Measurements from ENCODE around the gene ABCA1.
"Not testable (repeated sequence)": the region's sequence is repeated elsewhere in the genome, so short reads cannot be mapped to it uniquely, and the experiment has no call there.

Gene ABCA1

GRCh38 chr9:104787306-104788015 lies 140.5 kb downstream of the ABCA1 start:
- DNase-seq (ENCODE audit: low read depth): no peak

GRCh38 chr9:104786293-104786692 lies 141.7 kb downstream of the ABCA1 start:
- no peak for DNase-seq (ENCODE audit: low read depth)

- DNase-seq (ENCODE audit: low read depth): no peak
Observed at GRCh38 chr9:104784098-104784497, 143.9 kb downstream of the ABCA1 start.

- no peak for DNase-seq (ENCODE audit: low read depth)
Observed at GRCh38 chr9:104783588-104783987, 144.4 kb downstream of the ABCA1 start.

DNA sequence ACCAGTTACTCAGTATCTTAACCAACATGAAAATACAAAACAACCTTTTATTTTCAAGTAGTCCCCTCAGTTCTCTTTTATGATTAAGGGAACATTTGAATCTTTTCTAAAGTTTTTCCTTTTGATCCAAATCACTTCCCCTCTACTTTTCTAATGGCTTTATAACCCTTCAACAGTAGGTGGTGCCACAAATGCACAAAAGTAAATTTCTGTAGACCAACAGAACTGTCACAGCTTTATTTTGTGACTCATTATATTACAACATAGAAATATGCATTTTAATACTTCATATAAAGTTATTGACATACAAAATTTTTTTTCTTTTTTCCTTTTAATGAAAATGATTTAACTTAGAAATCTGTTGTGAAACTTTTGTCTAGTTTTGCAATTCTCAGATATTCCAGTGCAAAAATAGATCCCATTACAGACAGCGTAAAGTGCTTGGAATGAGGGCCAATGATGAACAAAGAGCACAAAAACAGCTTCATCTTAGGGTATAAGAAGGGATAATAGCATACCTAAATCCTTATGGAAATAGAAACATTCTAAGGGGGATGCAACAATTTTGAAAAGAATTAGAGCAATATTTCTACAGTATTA lies 147.1 kb downstream of the ABCA1 start:
- DNase-seq (ENCODE audit: low read depth): no peak

- no peak for DNase-seq (ENCODE audit: low read depth)
Observed at GRCh38 chr9:104779946-104780535, 147.9 kb downstream of the ABCA1 start.

GRCh38 chr9:104779334-104779733 lies 148.6 kb downstream of the ABCA1 start:
- no peak for DNase-seq (ENCODE audit: low read depth)

GRCh38 chr9:104778802-104779201 lies 149.2 kb downstream of the ABCA1 start:
- DNase-seq (ENCODE audit: low read depth): no peak

DNA sequence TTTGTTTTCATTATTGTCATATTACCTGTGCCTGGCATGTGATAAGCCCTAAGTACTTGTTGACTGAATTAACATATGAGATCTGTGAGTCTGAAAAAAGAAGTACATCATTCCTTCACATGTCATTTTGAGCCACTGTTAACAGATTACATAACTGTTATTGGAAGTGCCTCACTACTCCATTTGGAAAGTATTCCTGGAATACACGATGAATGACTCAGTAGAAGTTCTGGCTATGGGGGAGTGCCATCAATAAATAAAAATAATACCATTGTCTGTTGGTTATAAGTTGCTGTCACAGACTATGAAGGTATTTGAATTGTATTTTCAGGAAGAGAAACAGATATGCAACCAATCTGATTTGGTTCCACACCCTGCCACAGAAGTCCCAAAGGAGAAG lies 151.2 kb downstream of the ABCA1 start:
- no peak for DNase-seq (ENCODE audit: low read depth)

DNA sequence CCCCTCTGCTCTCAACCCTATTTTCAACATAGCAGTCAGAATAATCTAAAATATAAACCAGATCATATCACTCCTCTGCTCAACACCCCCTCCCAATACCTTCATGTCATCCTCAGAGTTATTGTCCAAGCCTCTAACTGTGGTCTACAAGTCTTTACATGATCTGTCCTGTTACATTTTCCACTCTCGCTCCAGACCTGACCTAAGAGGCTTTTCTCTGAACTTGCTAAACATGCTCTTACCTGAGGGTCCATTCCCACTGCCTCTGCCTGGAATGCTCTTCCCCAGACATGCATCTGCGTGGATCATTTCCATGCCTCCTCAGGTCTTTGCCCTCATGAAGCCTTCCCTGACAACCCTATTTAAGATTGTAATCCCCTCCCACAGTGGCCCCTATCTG lies 152.0 kb downstream of the ABCA1 start:
- no peak for DNase-seq (ENCODE audit: low read depth)

DNA sequence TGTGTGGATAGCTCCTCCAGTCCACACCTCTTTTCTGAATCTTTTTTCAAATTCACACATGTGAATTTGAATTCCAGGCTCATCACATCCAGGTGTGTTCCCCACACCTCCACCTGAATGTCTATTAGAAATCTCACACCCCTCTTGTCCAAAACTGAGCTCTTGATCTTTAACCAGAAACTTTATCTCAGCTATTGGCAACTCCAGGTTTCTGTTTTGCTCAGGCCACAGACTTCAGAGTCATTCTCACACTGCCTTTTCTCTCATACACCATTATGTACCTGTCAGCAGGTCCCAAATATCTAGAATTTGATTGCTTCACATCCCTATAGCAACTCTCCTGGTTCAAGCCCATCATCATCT lies 152.4 kb downstream of the ABCA1 start:
- no peak for DNase-seq (ENCODE audit: low read depth)

DNA sequence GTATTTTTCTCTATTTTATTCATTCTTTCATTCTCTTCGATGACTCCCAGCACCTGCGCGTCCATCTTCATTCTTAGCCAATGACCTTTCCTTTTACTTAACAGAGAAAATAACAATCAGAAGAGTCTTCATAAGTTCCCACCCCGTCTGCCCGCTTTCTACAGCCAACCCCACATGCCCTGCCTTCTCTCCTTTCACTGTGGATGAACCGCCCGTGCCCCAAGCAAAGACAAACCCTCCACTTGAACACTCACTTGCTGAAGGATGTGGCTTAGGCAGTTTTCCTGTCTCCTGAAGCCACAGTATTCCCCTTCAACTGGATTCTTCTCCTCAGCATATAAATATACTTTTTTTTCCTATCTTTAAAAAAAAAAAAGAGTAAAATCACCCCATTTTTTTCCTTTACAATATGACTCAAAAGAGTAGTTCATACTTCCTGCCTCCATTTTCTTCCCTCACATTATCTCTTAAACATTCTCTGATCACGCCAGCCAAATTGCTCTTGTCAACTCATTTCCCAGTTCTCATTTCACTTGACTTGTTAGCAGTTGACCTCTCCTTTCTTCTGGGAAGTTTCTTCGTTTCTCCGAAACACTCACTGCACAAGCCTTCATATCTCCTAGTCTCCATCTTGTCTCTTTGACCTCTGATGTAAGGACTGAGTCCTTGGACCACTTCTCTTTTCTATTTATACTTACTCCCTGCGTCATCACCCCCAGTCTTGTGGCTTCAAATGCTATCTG lies 153.0 kb downstream of the ABCA1 start:
- no peak for DNase-seq (ENCODE audit: low read depth)

DNA sequence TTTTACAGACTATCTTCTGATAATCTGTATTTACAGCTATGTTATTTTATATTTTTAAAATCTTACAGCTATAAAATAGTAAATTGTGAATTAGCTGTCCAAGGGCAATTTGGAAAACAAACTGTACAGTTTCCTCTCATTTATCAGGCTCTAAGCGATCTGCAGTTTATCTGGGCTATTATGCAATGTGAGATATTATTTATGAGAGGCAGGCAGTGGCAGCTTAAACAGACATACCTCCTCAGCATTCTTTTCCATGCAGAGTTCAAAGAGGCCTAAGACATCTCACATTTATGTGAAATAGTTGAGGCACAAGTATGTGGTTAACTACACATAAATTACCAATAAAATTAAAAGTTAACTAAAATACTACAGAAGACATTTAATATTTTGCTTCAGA lies 153.8 kb downstream of the ABCA1 start:
- DNase-seq (ENCODE audit: low read depth): no peak

DNA sequence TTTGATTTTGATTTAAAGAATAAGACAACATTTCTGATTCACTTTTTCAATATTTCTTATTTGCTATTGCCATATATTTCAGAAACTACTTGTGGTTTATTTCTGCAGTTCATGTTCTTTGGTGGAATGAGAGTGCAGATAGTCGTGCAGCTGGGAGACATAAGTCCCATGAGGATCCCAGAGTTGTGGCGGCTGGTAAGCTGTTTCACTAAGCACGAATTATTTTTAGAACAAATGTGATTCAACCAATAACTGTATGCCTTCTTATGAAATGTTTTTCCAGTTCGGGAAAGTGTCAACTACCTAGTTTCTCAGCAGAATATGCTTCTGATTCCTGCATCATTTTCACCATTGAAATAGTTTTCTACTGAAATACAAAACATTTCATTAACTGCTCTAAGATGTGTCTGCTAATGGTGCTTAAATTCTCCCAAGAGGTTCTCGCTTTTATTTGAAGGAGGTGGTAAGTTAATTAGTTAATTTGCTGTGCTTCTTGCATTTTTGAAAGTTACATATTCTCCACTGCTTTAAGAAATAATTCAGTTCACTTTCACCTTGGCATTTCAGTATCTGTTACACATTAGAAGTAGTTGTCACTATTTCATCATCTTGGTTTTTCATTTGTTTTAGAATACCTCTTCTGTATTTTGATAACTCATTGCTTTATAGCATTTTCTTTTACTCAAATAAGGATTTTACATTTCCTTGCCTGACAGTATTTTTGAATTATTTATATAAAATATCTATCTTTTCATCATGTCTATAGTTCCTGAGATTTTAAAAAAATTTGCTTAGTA lies 155.0 kb downstream of the ABCA1 start:
- no peak for DNase-seq (ENCODE audit: low read depth)

DNA sequence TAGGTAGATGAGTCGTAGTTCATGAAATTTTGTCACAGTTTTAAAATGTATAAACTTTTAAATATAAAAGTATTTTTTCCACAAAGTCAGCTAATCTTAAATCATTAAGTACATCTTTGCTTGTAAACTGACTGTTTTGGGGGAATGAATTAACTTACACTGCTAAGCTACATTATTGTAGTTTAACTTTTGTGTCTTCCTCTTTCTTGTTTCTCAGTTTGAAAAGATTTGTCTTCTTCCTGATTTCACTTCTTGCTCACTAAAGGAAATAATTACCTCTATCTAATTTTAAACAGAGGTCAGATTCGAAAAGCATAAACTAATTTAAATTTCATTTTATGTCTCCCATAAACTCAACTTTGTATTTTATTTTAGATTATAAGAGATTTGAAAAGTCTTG lies 158.3 kb downstream of the ABCA1 start:
- no peak for DNase-seq (ENCODE audit: low read depth)

- not testable (repeated sequence) for DNase-seq (ENCODE audit: low read depth)
Observed at GRCh38 chr9:104769029-104769428, 158.9 kb downstream of the ABCA1 start.

- DNase-seq (ENCODE audit: low read depth): no peak
Observed at GRCh38 chr9:104767507-104767906, 160.4 kb downstream of the ABCA1 start.

GRCh38 chr9:104766025-104766424 lies 161.9 kb downstream of the ABCA1 start:
- no peak for DNase-seq (ENCODE audit: low read depth)

GRCh38 chr9:104765138-104765537 lies 162.8 kb downstream of the ABCA1 start:
- DNase-seq (ENCODE audit: low read depth): no peak

DNA sequence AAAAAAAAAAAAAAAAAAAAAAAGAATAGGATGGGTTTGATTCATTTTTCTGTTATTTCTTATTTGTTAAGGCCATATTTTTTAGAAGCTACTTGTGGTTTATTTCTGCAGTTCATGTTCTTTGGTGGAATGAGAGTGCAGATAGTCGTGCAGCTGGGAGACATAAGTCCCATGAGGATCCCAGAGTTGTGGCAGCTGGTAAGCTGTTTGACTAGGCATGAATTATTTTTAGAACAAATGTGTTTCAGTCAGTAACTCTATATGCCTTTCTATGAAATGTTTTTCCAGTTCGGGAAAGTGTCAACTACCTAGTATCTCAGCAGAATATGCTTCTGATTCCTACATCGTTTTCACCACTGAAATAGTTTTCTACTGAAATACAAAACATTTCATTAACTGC lies 169.0 kb downstream of the ABCA1 start:
- DNase-seq (ENCODE audit: low read depth): no peak

- DNase-seq (ENCODE audit: low read depth): no peak
Observed at GRCh38 chr9:104750185-104750767, 177.7 kb downstream of the ABCA1 start.

Measured in stimulated activated CD8-positive, alpha-beta memory T cell treated with anti-CD3 and anti-CD28 coated beads, Interleukin-12 subunit alpha, Interleukin-12 subunit beta, amount 100 ng/mL, for 1 hour (primary cell).